ENCODE measurements around the gene FOXP4. TPM values are rescaled to one million over a fixed set of nuclear protein-coding genes. Genes with fewer than 3 reads are reported as not detected.

The FOXP4 gene
- total and polyA plus RNA-seq, 9 donors, result 2.3 to 37.4 (median 15.5) TPM

DNA sequence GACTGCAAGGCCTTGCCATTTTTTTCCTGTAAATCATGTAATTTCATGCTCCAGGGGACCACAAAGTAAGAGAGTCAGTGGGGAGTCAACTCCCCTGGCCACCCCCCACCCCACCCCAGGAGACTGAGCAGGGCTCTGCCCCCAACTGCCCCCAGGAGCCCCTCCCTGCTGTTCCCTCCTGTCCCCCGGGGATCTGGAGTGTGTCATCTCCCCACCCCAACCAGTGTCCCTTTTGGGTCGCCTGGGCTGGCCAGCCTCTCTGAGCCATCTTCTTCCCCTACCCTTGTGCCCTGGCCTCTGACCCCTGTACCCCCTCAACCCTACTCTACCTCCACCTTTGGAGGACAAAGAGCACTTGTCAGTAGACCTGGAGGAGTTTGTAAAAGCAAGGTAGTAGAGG, 29.4 kb downstream of the FOXP4 start:
- Histone ChIP-seq H3K27ac (no peak overlapping the region), H3K4me3 (no peak overlapping the region), H3K9me3 (no peaks in the 10 kb centered on the region), H3K4me1 (ENCODE audit: insufficient read depth) (no peaks in the 10 kb centered on the region), H3K27me3 (no peaks in the 10 kb centered on the region), H3K36me3 (no peaks in the 10 kb centered on the region)
- intact Hi-C loops (cut with DNase I), result no loop called here
- TF ChIP-seq EP300 (IDR thresholded peaks at IDR 0.05) (no peak), POLR2A (IDR thresholded peaks at IDR 0.05) (no peak)
- TF ChIP-seq, protein P1, sequence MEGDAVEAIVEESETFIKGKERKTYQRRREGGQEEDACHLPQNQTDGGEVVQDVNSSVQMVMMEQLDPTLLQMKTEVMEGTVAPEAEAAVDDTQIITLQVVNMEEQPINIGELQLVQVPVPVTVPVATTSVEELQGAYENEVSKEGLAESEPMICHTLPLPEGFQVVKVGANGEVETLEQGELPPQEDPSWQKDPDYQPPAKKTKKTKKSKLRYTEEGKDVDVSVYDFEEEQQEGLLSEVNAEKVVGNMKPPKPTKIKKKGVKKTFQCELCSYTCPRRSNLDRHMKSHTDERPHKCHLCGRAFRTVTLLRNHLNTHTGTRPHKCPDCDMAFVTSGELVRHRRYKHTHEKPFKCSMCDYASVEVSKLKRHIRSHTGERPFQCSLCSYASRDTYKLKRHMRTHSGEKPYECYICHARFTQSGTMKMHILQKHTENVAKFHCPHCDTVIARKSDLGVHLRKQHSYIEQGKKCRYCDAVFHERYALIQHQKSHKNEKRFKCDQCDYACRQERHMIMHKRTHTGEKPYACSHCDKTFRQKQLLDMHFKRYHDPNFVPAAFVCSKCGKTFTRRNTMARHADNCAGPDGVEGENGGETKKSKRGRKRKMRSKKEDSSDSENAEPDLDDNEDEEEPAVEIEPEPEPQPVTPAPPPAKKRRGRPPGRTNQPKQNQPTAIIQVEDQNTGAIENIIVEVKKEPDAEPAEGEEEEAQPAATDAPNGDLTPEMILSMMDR (IDR thresholded peaks at IDR 0.05), result no peak
- WGBS, 3 donors, result 81 to 92% (median 85%) methylated on average over 2 of the region's 2 CpGs
- no peak for DNase-seq

DNA sequence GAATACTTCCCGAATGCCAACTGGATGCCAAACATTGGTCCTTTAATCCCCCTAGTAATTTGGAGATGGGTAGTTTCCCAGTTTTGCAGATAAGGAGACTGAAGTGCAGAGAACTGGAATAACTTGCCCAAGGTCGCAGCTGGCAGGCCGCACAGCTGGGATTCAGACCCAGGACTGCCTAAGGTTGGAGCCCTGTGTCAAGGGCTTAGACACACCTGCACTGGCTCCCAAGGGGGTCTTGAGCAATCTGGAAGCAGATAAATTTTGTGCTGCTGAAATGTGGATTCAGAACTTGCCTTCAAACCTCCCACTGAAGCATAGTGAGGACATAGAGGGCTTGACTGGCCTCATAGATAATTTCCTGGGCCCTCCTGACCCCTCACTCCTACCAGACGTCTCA, 30.5 kb downstream of the FOXP4 start:
- H3K27ac ChIP-seq, result no peak overlapping the region
- WGBS, 3 donors, result 66 to 80% (median 66%) methylated on average over 4 of the region's 4 CpGs
- intact Hi-C loops (cut with DNase I), result no loop called here

DNA sequence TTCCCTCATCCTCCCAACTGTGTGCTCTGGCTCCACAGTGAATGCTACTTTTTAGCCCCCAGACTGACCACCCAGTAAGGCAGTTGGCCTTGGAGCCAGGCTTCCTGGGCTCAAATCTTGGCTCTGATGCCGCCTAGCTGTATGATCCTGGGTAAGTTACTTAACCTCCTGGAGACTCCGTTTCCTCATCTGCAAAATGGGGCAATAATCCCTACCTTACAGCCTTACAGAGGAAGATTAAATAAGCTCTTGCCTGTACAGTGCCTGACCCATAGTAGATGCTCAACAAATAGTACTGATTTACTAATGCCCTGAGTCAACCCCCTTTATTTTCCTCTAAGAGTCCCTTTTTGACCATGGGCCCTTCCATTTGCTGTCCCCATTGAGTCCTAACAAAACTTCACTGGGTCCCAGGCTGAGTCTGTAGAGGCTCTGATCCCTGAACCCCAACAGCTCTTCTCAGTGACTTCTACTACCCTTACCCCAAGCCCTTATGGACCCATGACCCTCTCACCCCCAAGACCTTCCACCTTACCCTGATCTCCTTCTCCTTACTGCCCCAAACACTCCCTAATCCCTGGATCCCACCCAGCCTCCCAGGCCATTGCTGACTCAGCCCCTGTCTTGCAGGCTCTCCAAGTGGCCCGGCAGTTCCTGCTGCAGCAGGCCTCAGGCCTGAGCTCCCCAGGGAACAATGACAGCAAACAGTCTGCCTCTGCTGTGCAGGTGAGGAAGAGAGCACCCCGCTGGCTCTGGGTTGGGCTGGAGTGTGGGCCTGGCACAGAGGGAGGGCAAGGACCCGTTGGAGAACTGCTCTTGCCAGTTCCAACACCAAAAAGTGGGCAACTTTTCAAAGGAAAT, 31.4 kb downstream of the FOXP4 start:
- Histone ChIP-seq H3K36me3 (no peaks in the 10 kb centered on the region), H3K4me1 (ENCODE audit: insufficient read depth) (no peaks in the 10 kb centered on the region), H3K27ac (no peak overlapping the region), H3K4me3 (no peak overlapping the region), H3K9me3 (no peaks in the 10 kb centered on the region), H3K27me3 (no peaks in the 10 kb centered on the region)
- no peak for DNase-seq
- TF ChIP-seq EP300 (IDR thresholded peaks at IDR 0.05) (no peak), POLR2A (IDR thresholded peaks at IDR 0.05) (no peak)
- TF ChIP-seq, protein P1 (IDR thresholded peaks at IDR 0.05), result no peak
- WGBS, 3 donors, result 78 to 89% (median 80%) methylated on average over 5 of the region's 5 CpGs
- intact Hi-C loops (cut with DNase I), result no loop called here

More for the DNA sequence above, 30.5 kb downstream of the FOXP4 start:
- no peaks in the 10 kb centered on the region for H3K27me3 ChIP-seq
- DNase-seq, result no peak
- H3K36me3 ChIP-seq, result no peaks in the 10 kb centered on the region
- H3K9me3 ChIP-seq, result no peaks in the 10 kb centered on the region
- H3K4me1 ChIP-seq (ENCODE audit: insufficient read depth), result no peaks in the 10 kb centered on the region
- TF ChIP-seq POLR2A (IDR thresholded peaks at IDR 0.05) (no peak), EP300 (IDR thresholded peaks at IDR 0.05) (no peak)
- TF ChIP-seq, protein P1 (IDR thresholded peaks at IDR 0.05), result no peak
- H3K4me3 ChIP-seq, result no peak overlapping the region

DNA sequence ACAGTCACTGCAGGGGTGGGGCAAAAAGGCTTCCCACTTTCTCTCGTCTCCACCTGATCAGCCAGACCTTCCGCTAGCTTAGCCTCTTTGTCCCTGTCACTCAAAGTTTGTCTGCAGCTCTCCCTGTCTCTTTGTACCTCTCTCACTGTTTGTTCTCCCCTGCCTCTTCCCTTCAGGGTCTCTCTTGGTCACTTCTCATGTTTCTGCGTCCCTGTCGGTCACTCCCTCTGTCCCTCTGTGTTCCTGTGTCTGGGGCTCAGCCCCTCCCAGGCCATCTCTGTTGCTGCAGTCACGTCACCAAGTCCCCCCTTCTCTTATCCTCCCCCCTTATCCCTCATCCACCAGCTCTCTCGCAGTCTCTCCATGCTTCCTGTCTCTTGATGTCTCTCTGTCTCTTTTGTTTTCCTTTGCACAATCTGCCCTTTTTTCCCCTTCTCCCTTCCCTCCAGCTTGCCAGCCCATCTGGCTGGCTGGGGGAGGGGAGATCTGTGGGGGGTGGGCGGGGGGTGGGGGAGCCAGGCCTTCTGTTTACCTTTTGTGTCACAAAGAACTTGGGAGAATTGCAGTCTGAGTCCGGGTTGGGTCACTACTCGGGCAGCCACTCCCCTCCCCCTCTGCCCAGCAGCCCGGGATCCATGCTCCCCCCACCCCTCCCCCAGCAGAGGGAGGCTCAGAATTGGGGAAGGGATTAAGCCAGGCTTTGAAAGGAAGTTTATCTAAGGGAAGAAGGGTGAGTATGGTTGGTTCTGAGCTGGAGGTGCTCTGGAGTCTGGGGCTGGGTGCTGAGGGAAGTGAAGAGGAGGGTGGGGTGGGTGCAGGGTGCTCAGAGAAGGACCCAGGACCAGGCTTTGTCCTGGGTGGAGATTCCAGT, 32.3 kb downstream of the FOXP4 start:
- no peak overlapping the region for H3K27ac ChIP-seq
- TF ChIP-seq POLR2A (IDR thresholded peaks at IDR 0.05) (no peak), EP300 (IDR thresholded peaks at IDR 0.05) (no peak)
- TF ChIP-seq, protein P1 (IDR thresholded peaks at IDR 0.05), result no peak
- 64 to 65% (median 65%) methylated on average over 10 of the region's 10 CpGs for WGBS, 3 donors
- H3K36me3 ChIP-seq, result no peaks in the 10 kb centered on the region
- DNase-seq, result no peak
- no peaks in the 10 kb centered on the region for H3K27me3 ChIP-seq
- no peaks in the 10 kb centered on the region for H3K4me1 ChIP-seq (ENCODE audit: insufficient read depth)
- no peak overlapping the region for H3K4me3 ChIP-seq
- intact Hi-C loops (cut with DNase I), result no loop called here
- no peaks in the 10 kb centered on the region for H3K9me3 ChIP-seq
